CMK (cell line): ENCODE data around the gene ZDHHC24.

Experiments used
- DNase-seq: peaks from one replicate; pipeline ENCODE4 v3.0.0-alpha.2; 2010; ENCODE audit warnings: low read depth

The ZDHHC24 gene

GRCh38 chr11:66566221-66566620, 20.4 kb upstream of the ZDHHC24 start:
- no peak for DNase-seq

DNA sequence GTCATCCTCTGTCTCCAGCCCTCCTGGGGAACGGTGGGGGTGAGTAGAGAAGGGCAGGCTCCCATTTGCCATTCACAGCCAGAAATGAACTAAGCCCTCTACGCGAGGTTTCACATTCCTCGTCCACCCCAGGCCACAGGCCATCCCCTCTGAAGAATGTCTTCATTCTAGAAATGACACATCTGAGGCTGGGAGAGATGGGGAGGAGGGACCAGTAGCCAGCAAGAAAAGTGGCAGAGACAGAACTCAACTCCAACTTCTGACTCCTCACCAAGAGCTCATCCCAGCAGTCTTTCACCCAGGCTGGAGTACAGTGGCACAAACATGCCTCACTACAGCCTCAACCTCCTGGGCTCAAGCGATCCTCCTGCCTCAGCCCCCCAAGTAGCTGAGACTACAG, 19.1 kb upstream of the ZDHHC24 start:
- DNase-seq = no peak

DNA sequence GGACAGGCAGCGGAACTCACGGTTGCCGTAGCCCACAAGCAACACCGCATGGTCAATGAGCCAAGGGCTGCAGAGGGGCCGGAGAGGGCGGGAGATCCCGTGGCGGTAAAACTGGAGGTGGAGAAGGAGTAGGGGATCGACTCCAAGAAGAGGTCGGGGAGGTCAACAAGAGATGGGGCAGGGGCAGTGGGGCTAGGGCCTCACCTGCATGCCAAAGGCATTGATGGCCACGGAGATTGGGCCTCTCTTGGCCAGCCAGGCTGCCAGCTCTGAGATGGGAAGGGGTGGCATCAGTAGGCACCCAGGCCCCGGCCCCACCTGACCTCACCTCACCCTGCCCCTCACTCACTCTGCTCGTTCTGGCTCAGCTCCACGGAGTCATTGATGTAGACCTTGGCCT, 18.7 kb upstream of the ZDHHC24 start:
- DNase-seq = no peak

DNA sequence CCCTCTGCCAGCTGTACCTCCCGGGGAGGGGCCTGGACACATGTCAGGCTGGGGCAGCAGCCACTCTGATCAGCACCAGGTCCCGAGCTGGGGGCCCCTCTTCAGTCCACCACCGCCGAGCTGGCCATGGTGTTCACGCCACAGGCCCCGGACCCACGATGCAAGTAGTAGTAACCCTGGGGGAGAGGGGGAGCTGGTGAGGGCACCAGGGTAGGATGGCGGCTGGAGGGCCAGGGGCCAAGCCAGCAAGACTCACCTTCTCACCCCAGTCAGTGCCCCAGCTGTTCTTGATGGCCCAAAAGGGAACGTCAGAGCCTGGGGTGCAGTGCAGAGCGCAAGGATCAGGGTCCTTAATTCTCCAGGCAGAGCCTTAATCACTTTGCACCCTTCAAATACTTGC, 18.0 kb upstream of the ZDHHC24 start:
- no peak for DNase-seq

DNA sequence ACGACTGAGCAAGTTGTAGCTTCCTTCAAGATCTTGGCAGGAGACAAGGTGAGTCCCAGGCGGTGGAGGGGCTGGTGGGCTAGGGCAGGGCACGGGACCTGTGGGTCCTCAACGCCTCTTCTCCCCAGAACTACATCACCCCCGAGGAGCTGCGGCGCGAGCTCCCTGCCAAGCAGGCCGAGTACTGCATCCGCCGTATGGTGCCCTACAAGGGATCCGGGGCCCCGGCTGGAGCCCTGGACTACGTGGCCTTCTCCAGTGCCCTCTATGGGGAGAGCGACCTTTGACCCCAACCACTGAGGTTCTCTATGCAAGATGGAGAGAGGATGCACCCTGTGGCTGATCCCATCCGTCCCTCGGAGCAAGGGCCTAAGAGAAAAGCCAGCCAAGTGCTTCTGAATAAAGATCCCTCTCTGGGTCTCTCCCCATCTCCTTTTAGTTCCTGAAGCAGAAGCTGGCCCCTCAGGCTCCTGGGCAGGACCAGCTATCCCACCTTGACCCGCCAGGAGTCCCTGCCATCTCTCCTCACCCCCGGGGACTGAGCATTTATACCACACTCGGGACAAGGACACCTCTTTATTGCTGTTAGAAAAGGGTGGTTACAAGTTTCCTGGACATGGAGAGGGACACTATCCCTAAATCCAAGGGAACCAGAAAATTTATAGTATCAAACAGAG, 17.2 kb upstream of the ZDHHC24 start:
- no peak for DNase-seq

DNA sequence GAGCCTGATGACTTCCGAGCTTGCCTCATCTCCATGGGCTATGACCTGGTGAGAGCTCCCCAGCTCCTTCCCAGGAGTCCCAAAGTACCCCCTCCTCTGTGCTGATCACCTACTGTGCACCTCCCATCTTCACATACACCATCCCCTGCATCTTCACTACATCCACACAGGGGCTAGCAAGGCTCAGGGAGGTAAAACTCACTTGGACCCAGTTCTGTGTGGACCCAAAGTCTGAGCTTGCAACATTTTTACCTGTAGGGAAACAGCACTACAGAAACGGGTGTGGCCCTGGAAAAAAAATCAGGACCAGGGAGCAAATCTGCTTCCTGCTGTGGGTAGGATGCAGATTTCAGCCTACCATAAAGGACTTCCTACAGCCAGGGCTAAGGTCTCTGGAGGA, 16.4 kb upstream of the ZDHHC24 start:
- no peak for DNase-seq

DNA sequence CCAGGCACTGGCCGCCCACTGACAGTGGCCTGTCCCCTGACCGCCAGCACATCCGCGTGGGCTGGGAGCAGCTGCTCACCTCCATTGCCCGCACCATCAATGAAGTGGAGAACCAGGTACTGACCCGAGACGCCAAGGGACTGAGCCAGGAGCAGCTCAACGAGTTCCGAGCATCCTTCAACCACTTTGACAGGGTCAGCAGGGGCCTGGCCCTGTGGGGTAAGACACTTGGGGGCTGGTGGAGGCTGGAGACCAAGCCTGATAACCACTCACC, 16.1 kb upstream of the ZDHHC24 start:
- no peak for DNase-seq

DNA sequence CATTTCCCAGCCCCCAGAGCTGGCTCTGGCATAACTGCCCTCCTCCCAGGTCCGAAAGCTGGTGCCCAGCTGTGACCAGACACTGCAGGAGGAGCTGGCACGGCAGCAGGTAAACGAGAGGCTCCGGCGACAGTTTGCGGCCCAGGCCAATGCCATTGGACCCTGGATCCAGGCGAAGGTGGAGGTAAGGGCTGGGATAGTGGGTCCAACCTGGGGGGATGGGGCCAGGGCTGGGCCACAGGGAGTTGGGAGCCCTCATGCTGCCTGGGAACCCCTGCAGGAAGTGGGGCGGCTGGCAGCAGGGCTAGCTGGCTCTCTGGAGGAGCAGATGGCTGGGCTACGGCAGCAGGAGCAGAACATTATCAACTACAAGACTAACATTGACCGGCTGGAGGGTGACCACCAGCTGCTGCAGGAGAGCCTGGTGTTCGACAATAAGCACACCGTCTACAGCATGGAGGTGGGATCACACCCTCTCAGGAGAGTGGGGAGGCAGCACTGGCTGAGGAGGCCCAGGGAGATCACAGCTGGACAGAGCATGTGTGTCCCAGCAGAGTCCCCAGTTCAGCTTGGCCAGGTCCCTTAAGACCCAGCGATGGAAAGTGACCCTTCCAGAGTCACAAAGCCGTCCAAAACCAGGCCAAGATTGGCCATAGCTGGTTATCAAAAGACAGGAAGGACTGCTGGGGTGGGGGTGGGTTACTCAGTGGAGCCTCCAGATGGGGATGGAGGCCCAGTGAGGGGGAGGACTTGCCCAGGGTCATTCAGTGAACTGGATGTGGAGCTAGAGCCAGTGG, 15.5 kb upstream of the ZDHHC24 start:
- no peak for DNase-seq

- DNase-seq = no peak
Observed at GRCh38 chr11:66559866-66560676, 14.2 kb upstream of the ZDHHC24 start.

- DNase-seq = no peak
Observed at GRCh38 chr11:66559142-66559865, 13.5 kb upstream of the ZDHHC24 start.

GRCh38 chr11:66557733-66558326, 12.0 kb upstream of the ZDHHC24 start:
- DNase-seq = no peak

- DNase-seq = no peak
Observed at GRCh38 chr11:66556086-66556485, 10.2 kb upstream of the ZDHHC24 start.

DNA sequence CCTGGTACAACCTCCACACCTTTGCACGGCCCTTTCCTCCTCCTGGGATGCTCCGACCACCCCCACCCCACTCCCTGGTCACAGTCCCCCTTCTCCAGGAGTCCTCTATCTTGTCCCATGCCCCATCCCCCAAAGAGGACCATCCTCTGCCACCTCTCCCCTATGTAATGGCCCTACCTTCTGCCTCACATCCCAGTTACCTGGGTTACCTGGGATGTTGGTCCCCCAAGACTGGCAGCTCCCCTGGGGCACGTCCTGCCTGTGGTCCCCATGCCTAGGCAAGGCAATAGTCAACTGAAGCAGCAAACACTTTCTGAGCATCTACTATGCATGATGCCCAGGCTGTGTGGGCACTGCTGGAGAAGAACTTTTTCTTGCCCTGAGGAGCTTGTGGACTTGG, 9.6 kb upstream of the ZDHHC24 start:
- no peak for DNase-seq

DNA sequence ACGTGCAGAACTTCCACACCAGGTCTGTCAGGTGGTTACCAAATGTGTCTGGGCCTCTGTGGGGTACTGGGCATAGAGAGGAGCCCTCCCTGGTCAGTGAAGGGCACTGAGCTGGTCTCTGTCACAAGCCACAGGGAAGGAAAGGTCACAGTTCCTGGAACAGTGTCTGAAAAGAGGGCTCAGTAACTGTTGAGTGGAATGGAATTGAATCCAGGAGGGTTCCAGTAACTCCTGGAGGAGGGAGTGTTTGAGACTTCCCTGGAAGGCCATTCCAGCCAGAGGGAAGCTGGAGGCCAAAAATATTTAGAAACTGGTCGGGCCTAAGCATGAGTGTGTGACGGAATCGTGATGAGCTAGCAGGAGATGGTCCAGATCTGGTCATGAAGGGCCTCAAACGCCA, 8.8 kb upstream of the ZDHHC24 start:
- no peak for DNase-seq

DNA sequence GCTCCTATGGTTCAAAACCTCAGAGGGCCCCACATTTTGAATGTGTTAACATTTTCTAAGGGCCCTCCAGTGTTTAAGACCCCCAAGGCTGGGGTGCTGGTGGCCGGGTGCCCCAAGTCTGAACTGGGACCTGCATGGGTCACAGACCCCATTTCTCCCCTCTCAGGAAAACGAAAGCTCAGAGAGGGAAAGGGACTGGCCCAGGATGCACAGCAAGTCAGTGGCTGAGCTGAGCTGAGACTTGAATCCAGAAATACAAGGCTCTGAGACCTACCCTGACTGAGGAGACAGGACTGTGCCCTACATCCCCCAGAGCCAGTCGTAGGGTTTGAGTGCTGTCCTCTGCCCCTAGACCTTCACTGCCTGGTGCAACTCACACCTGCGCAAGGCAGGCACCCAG, 5.0 kb upstream of the ZDHHC24 start:
- DNase-seq = no peak

GRCh38 chr11:66549696-66550095, 3.8 kb upstream of the ZDHHC24 start:
- DNase-seq = no peak

DNA sequence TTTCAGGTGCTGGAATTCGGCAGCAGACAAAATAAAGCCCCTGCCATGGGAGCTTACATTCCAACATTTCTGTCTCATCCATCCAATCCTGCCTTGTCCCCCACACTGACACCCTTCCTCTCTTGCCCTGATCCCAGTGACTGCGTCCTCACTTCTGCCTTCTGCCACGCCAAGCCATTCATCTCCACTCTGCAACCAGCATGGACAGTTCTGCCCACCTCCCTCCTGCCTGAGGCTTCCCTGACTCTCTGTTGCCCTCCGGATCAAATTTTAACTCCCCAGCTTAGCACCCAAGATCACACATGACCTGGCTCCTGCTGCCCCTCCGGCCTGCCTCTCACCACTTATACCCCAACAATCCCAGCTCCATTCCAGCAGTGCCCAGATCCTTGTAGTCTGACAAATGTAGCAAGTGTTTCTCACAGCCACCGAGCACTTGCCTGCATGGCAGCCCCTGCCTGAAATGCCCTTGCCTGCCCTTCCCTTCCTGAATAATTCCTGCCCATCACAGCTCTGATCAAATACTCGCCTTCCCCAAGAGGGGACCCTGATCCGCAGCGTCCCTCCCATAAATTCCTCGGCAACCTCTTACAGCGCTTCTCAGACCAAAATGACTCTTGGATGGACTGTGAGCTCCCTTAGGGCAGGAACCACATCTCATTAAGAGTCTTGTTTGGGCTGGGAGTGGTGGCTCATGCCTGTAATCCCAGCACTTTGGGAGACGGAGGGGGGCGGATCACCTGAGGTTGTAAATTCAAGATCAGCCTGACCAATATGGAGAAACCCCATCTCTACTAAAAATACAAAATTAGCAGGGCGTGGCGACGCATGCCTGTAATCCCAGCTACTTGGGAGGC, 3.2 kb upstream of the ZDHHC24 start:
- DNase-seq = no peak

- no peak for DNase-seq
Observed at GRCh38 chr11:66548041-66548440, 2.2 kb upstream of the ZDHHC24 start.

GRCh38 chr11:66547662-66548009, 1.8 kb upstream of the ZDHHC24 start:
- no peak for DNase-seq

DNA sequence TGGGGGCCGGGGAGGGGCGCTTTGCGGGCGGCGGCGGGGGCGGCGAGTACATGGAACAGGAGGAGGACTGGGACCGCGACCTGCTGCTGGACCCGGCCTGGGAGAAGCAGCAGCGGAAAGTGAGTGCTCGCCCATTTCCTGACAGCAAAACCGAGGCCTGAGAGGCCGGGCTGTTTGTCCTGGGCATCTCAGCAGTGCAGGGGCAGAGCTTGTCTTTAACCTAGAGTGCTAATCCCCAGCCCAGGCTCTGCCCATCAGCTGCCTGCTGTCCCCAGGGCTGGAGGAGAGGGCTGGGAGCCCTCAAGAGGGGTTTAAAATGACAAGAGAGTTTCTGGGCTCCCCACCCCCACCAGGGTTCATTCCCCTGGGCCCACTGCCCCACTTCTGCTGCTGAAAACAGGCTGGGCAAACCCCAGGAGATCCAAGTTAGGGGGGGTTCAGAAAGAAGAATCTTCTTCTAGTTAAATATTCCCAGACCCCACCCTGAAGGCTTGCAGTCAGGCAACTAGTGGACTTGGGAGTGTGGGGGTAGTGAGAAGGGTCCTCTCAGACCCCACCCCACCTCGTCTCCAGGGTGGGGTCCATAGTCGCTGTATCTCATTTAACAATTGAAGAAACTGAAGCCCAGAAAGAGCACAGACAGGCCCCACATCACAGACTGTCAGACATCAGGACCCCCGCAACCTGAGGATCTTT, 1.3 kb upstream of the ZDHHC24 start:
- no peak for DNase-seq
